K562 (cell line): ENCODE results near the gene MCM3. TPM values are rescaled to one million over a fixed set of nuclear protein-coding genes. Genes with fewer than 3 reads are reported as not detected.

Experiments
- CBFA2T2 ChIP-seq: fragments of 450-650 bp; conservative IDR thresholded peaks from 2 replicates; pipeline ENCODE4 v1.6.1; 2017; ENCODE audit warnings: mild to moderate bottlenecking
- CXXC5 ChIP-seq: fragments of 250-450 bp; sonication (Bioruptor Pico); IDR thresholded peaks from 2 replicates; pipeline ENCODE4 v1.8.0; 2022; ENCODE audit warnings: inconsistent platforms, mild to moderate bottlenecking, moderate library complexity
- FOXA3 ChIP-seq, 2 experiments: fragments of 450-650 bp in 1 of 2; sonication (generic) in 1 of 2; formaldehyde crosslinking; IDR thresholded peaks in 1 of 2; conservative IDR thresholded peaks in 1 of 2; 2 replicates each; pipeline versions ENCODE4 v1.4.0 to v1.8.0; 2020 to 2022; ENCODE audit warnings: mild to moderate bottlenecking in 2 of 2, missing genetic modification reagents in 1 of 2
- FOXJ2 ChIP-seq: fragments of 200-800 bp; sonication (Bioruptor generic); IDR thresholded peaks from 2 replicates; pipeline ENCODE4 v1.6.1; 2016; ENCODE audit warnings: missing genetic modification characterization, missing compliant biosample characterization
- HCFC1 ChIP-seq: IDR thresholded peaks from 2 replicates; pipeline ENCODE4 v1.6.1; 2012; ENCODE audit warnings: low read depth, low read length, improper control_type of control experiment
- HDAC1 ChIP-seq, 2 experiments: fragments of 450-650 bp; IDR thresholded peaks; 2 replicates each; pipeline ENCODE4 v1.6.1; 2016 to 2017; ENCODE audit warnings: inconsistent platforms in 1 of 2, mild to moderate bottlenecking in 1 of 2, moderate library complexity in 1 of 2
- HSF4 ChIP-seq: fragments of 250-450 bp; sonication (Bioruptor Pico); IDR thresholded peaks from 2 replicates; pipeline ENCODE4 v2.1.2; 2022; ENCODE audit warnings: mild to moderate bottlenecking, moderate library complexity, borderline replicate concordance
- IFI16 ChIP-seq: fragments of 250-450 bp; sonication (Bioruptor Pico); IDR thresholded peaks from 2 replicates; pipeline ENCODE4 v2.1.2; 2022; ENCODE audit warnings: mild to moderate bottlenecking, inconsistent platforms
- JUN ChIP-seq, 2 experiments: sonication (generic) in 1 of 2; formaldehyde crosslinking in 1 of 2; IDR thresholded peaks; 2 replicates each; pipeline versions ENCODE4 v1.6.1 to v1.8.0; 2012 to 2022; ENCODE audit warnings: borderline replicate concordance in 2 of 2, mild to moderate bottlenecking in 2 of 2, improper control_type of control experiment in 1 of 2, low read depth in 1 of 2, low read length in 1 of 2, missing genetic modification reagents in 1 of 2
- KLF13 ChIP-seq: fragments of 450-650 bp; IDR thresholded peaks from 2 replicates; pipeline ENCODE4 v1.6.1; 2016; ENCODE audit warnings: missing genetic modification characterization, low read depth, mild to moderate bottlenecking, missing compliant biosample characterization, moderate library complexity, borderline replicate concordance
- MBD2 ChIP-seq: sonication (generic); IDR thresholded peaks from 2 replicates; pipeline ENCODE4 v1.6.1; 2016; ENCODE audit warnings: low read depth, borderline replicate concordance
- NCOA6 ChIP-seq: fragments of 450-650 bp; IDR thresholded peaks from 2 replicates; pipeline ENCODE4 v1.6.1; 2017; ENCODE audit warnings: mild to moderate bottlenecking
- SAP30 ChIP-seq: fragments of 200-600 bp; sonication (generic); IDR thresholded peaks from 2 replicates; pipeline ENCODE4 v1.6.1; 2012; ENCODE audit warnings: borderline replicate concordance, low read depth, mild to moderate bottlenecking, moderate library complexity, low read length, control low read depth, inconsistent platforms; ENCODE audit not compliant: insufficient read depth, poor library complexity, severe bottlenecking
- SMARCB1 ChIP-seq: IDR thresholded peaks from 2 replicates; pipeline ENCODE4 v1.6.1; 2011; ENCODE audit warnings: improper control_type of control experiment, low read depth; ENCODE audit not compliant: insufficient read length
- ZBTB49 ChIP-seq: sonication (generic); formaldehyde crosslinking; IDR thresholded peaks from 2 replicates; pipeline ENCODE4 v1.8.0; 2022; ENCODE audit warnings: missing genetic modification reagents, mild to moderate bottlenecking, borderline replicate concordance
- ZNF408 ChIP-seq: fragments of 250-450 bp; sonication (Bioruptor Pico); IDR thresholded peaks from 2 replicates; pipeline ENCODE4 v1.4.0; 2020; ENCODE audit warnings: low read depth, mild to moderate bottlenecking, moderate library complexity
- ZNF431 ChIP-seq: sonication (generic); formaldehyde crosslinking; IDR thresholded peaks from 2 replicates; pipeline ENCODE4 v1.8.0; 2022; ENCODE audit warnings: mild to moderate bottlenecking, missing genetic modification reagents
- ZSCAN29 ChIP-seq: fragments of 450-650 bp; IDR thresholded peaks from 2 replicates; pipeline ENCODE4 v1.6.1; 2017
- polyA plus RNA-seq, 8 experiments: library from polyadenylated mRNA; depleted of rRNA in 4 of 8; stranded (reverse) in 5 of 8; unstranded in 3 of 8; fragments of >200 nt; fragmentation: Nextera tagmentation in 2 of 8; fragmentation: Illumina TruSeq in 1 of 8; extraction: Ambion mirVana in 2 of 8; extraction: Trizol in 1 of 8; gene quantifications; 2 replicates each; pipeline versions ENCODE4 v1.2.1 to v1.2.3, GENCODE V29; 2011 to 2014; ENCODE audit warnings: inconsistent platforms in 1 of 8, missing spikeins in 1 of 8
- total RNA-seq, 7 experiments: library from RNA; depleted of rRNA in 6 of 7; stranded (reverse); fragments of >200 nt in 6 of 7; fragmentation: Illumina TruSeq in 2 of 7; extraction: Trizol in 2 of 7; gene quantifications; 2 replicates each; pipeline versions ENCODE4 v1.2.1 to v1.2.3, GENCODE V29; 2011 to 2021; ENCODE audit warnings: low replicate concordance in 1 of 7
- TF ChIP-seq, protein P1 (sequence below): fragments of 250-450 bp; sonication (Bioruptor Pico); IDR thresholded peaks from 2 replicates; pipeline ENCODE4 v1.6.1; 2021; ENCODE audit warnings: mild to moderate bottlenecking
- TF ChIP-seq, protein P2 (sequence below): fragments of 250-450 bp; sonication (Bioruptor Pico); IDR thresholded peaks from 2 replicates; pipeline ENCODE4 v1.5.0; 2020; ENCODE audit warnings: mild to moderate bottlenecking, borderline replicate concordance

MCM3 gene
- total and polyA plus RNA-seq, 9 of the 15 experiments (the other 6 are each of a cell fraction or from before 2014, with no cell fraction given) = 76.1 to 270 (median 250) TPM

GRCh38 chr6:52285177-52286068 lies 881 bp upstream of the MCM3 start (continued):
- TF ChIP-seq KLF13 (no peak), SMARCB1 (no peak), MBD2 (no peak), ZNF431 (CRISPR knock-in tag) (no peak), HSF4 (CRISPR knock-in tag) (no peak), ZSCAN29 (no peak), NCOA6 (no peak), SAP30 (no peak), ZNF408 (CRISPR knock-in tag) (no peak), FOXJ2 (tag) (0 out of 2 replicates have a peak, but pooled peaks have one; percentile 35), IFI16 (CRISPR knock-in tag) (no peak), CXXC5 (CRISPR knock-in tag) (no peak), HCFC1 (no peak), HDAC1 (IDR thresholded peaks at IDR 0.05) (0 out of 4 replicates have a peak, but pooled peaks of 1 of the 2 experiments have one; percentile 11), JUN (IDR thresholded peaks at IDR 0.05; ENCODE audit: borderline replicate concordance, low read depth, low read length) (no peak), JUN (CRISPR knock-in tag; IDR thresholded peaks at IDR 0.05; ENCODE audit: borderline replicate concordance) (no peak), ZBTB49 (CRISPR knock-in tag) (no peak), FOXA3 (CRISPR knock-in tag; conservative IDR thresholded peaks at IDR 0.05 in 1 of 2, IDR thresholded peaks at IDR 0.05 in 1 of 2) (peak in 1 of 2 experiments; percentile 17; a peak in 1 of 4 replicates), CBFA2T2 (no peak)
- TF ChIP-seq, protein P1, sequence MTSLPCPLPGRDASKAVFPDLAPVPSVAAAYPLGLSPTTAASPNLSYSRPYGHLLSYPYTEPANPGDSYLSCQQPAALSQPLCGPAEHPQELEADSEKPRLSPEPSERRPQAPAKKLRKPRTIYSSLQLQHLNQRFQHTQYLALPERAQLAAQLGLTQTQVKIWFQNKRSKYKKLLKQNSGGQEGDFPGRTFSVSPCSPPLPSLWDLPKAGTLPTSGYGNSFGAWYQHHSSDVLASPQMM (CRISPR knock-in tag) = no peak
- TF ChIP-seq, protein P2, sequence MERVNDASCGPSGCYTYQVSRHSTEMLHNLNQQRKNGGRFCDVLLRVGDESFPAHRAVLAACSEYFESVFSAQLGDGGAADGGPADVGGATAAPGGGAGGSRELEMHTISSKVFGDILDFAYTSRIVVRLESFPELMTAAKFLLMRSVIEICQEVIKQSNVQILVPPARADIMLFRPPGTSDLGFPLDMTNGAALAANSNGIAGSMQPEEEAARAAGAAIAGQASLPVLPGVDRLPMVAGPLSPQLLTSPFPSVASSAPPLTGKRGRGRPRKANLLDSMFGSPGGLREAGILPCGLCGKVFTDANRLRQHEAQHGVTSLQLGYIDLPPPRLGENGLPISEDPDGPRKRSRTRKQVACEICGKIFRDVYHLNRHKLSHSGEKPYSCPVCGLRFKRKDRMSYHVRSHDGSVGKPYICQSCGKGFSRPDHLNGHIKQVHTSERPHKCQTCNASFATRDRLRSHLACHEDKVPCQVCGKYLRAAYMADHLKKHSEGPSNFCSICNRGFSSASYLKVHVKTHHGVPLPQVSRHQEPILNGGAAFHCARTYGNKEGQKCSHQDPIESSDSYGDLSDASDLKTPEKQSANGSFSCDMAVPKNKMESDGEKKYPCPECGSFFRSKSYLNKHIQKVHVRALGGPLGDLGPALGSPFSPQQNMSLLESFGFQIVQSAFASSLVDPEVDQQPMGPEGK (CRISPR knock-in tag) = no peak
